Chondrocyte (in vitro differentiated cells): ENCODE results near the gene ATP6V0D1. TPM values are rescaled to one million over a fixed set of nuclear protein-coding genes. Genes with fewer than 3 reads are reported as not detected.
A peak's percentile ranks its signal among the peaks of the same experiment; 100 is the strongest.

ENCODE experiments used
- DNase-seq: peaks from one replicate; pipeline ENCODE4 v3.0.0; 2021; ENCODE audit warnings: mixed read lengths, low spot score
- H3K27ac Mint-ChIP-seq: one replicate; pipeline ENCODE4 v1.8.0; 2021; ENCODE audit warnings: mild to moderate bottlenecking, moderate library complexity, mixed read lengths; ENCODE audit not compliant: unreplicated experiment
- H3K27me3 Mint-ChIP-seq: 2 replicates; pipeline ENCODE4 v1.8.0; 2021; ENCODE audit warnings: low read depth, mixed read lengths
- H3K36me3 Mint-ChIP-seq: 2 replicates; pipeline ENCODE4 v1.8.0; 2021; ENCODE audit warnings: low read depth, mixed read lengths
- H3K4me1 Mint-ChIP-seq: 2 replicates; pipeline ENCODE4 v1.8.0; 2021; ENCODE audit warnings: low read depth, mild to moderate bottlenecking, mixed read lengths
- H3K4me3 Mint-ChIP-seq: one replicate; pipeline ENCODE4 v1.8.0; 2021; ENCODE audit warnings: mild to moderate bottlenecking, moderate library complexity, mixed read lengths; ENCODE audit not compliant: unreplicated experiment
- H3K9me3 Mint-ChIP-seq: 2 replicates; pipeline ENCODE4 v1.8.0; 2021; ENCODE audit warnings: low read depth, mixed read lengths
- CTCF ChIP-seq: fragments of 200-600 bp; sonication (generic); IDR thresholded peaks from 2 replicates; pipeline ENCODE4 v1.5.0; 2021; ENCODE audit warnings: antibody characterized with exemption, mild to moderate bottlenecking, moderate library complexity
- total RNA-seq: library from RNA; stranded (reverse); gene quantifications from 3 replicates; pipeline ENCODE4 v1.2.1, GENCODE V29; 2021

Gene ATP6V0D1
- total RNA-seq, 1 donor from 2014 or later = 85.5 TPM

- H3K36me3 Mint-ChIP-seq = peaks cover 4% of the 10 kb centered on the region
- DNase-seq = no peak
- no peak overlapping the region for H3K4me3 Mint-ChIP-seq
- H3K27me3 Mint-ChIP-seq = no peaks in the 10 kb centered on the region
- no peak overlapping the region for H3K27ac Mint-ChIP-seq
- no peaks in the 10 kb centered on the region for H3K9me3 Mint-ChIP-seq
- no peak for TF ChIP-seq CTCF
- peaks cover 12% of the 10 kb centered on the region for H3K4me1 Mint-ChIP-seq
Observed at GRCh38 chr16:67400901-67401300, 80.1 kb downstream of the ATP6V0D1 start.

- Mint-ChIP-seq H3K36me3 (peaks cover 4% of the 10 kb centered on the region), H3K4me3 (no peak overlapping the region), H3K4me1 (peaks cover 12% of the 10 kb centered on the region), H3K27ac (no peak overlapping the region), H3K27me3 (no peaks in the 10 kb centered on the region), H3K9me3 (no peaks in the 10 kb centered on the region)
- TF ChIP-seq CTCF = peak; percentile 64
- DNase-seq = no peak
Observed at GRCh38 chr16:67399749-67400704, 80.9 kb downstream of the ATP6V0D1 start.

GRCh38 chr16:67399218-67399733, 81.7 kb downstream of the ATP6V0D1 start:
- no peak for DNase-seq
- H3K4me1 Mint-ChIP-seq = peaks cover 12% of the 10 kb centered on the region
- H3K27me3 Mint-ChIP-seq = peaks cover under 1% of the 10 kb centered on the region
- H3K9me3 Mint-ChIP-seq = no peaks in the 10 kb centered on the region
- no peak overlapping the region for H3K27ac Mint-ChIP-seq
- no peak overlapping the region for H3K4me3 Mint-ChIP-seq
- peaks cover 4% of the 10 kb centered on the region for H3K36me3 Mint-ChIP-seq
- peak; percentile 81 for TF ChIP-seq CTCF

GRCh38 chr16:67398546-67399217, 82.3 kb downstream of the ATP6V0D1 start:
- no peak overlapping the region for H3K4me3 Mint-ChIP-seq
- H3K27me3 Mint-ChIP-seq = peaks cover 2% of the 10 kb centered on the region
- no peak for TF ChIP-seq CTCF

More at GRCh38 chr16:67398546-67399217, 82.3 kb downstream of the ATP6V0D1 start:
- H3K4me1 Mint-ChIP-seq = peaks cover 15% of the 10 kb centered on the region
- peaks cover 2% of the 10 kb centered on the region for H3K36me3 Mint-ChIP-seq
- no peak for DNase-seq
- H3K27ac Mint-ChIP-seq = no peak overlapping the region
- H3K9me3 Mint-ChIP-seq = no peaks in the 10 kb centered on the region
